Parathyroid adenoma (tissue), 2 donors: Measurements from ENCODE around the gene MRPL49.

ENCODE experiments used
- H2AFZ ChIP-seq: fragments of 300-600 bp; sonication (generic); one replicate; pipeline ENCODE4 v1.7.0; 2017; ENCODE audit warnings: antibody characterized with exemption, mild to moderate bottlenecking
- H3K27ac ChIP-seq: fragments of 300-600 bp; sonication (generic); one replicate; pipeline ENCODE4 v1.7.0; 2017
- H3K27me3 ChIP-seq: fragments of 300-600 bp; sonication (generic); one replicate; pipeline ENCODE4 v1.7.0; 2017; ENCODE audit warnings: low read length; ENCODE audit not compliant: control insufficient read depth, insufficient read depth
- H3K36me3 ChIP-seq: fragments of 300-600 bp; sonication (generic); one replicate; pipeline ENCODE4 v1.7.0; 2017; ENCODE audit warnings: low read length; ENCODE audit not compliant: control insufficient read depth, insufficient read depth
- H3K4me1 ChIP-seq: fragments of 300-600 bp; sonication (generic); one replicate; pipeline ENCODE4 v1.7.0; 2017; ENCODE audit warnings: control low read depth
- H3K4me2 ChIP-seq: fragments of 300-600 bp; sonication (generic); one replicate; pipeline ENCODE4 v1.7.0; 2017; ENCODE audit warnings: low read length
- H3K4me3 ChIP-seq: fragments of 300-600 bp; sonication (generic); one replicate; pipeline ENCODE4 v1.7.0; 2017; ENCODE audit warnings: low read depth, low read length
- H3K79me2 ChIP-seq: fragments of 300-600 bp; sonication (generic); one replicate; pipeline ENCODE4 v1.7.0; 2017; ENCODE audit warnings: control low read depth
- H3K9ac ChIP-seq: fragments of 300-600 bp; sonication (generic); one replicate; pipeline ENCODE4 v1.7.0; 2017; ENCODE audit warnings: mild to moderate bottlenecking
- H3K9me3 ChIP-seq: fragments of 300-600 bp; sonication (generic); one replicate; pipeline ENCODE4 v1.7.0; 2017; ENCODE audit warnings: low read length; ENCODE audit not compliant: control insufficient read depth
- CTCF ChIP-seq: fragments of 300-600 bp; sonication (generic); IDR thresholded peaks from one replicate; pipeline ENCODE4 v1.7.0; 2017; ENCODE audit warnings: antibody characterized with exemption, mild to moderate bottlenecking
- donor health status: primary hyperparathyroidism.

MRPL49 gene

GRCh38 chr11:65160643-65161042 lies 38.5 kb downstream of the MRPL49 start:
- Histone ChIP-seq H3K9me3 (no peaks in the 10 kb centered on the region), H2AFZ (no peak overlapping the region), H3K27me3 (no peaks in the 10 kb centered on the region), H3K27ac (no peak overlapping the region), H3K9ac (no peak overlapping the region), H3K79me2 (no peaks in the 10 kb centered on the region), H3K36me3 (no peaks in the 10 kb centered on the region), H3K4me2 (no peak overlapping the region), H3K4me3 (no peak overlapping the region), H3K4me1 (no peaks in the 10 kb centered on the region)
- no peak for TF ChIP-seq CTCF

GRCh38 chr11:65163684-65164083 lies 41.6 kb downstream of the MRPL49 start:
- H3K9ac ChIP-seq: no peak overlapping the region
- H3K4me3 ChIP-seq: no peak overlapping the region
- no peaks in the 10 kb centered on the region for H3K36me3 ChIP-seq
- H3K4me2 ChIP-seq: no peak overlapping the region
- no peak overlapping the region for H3K27ac ChIP-seq
- H3K9me3 ChIP-seq: no peaks in the 10 kb centered on the region
- no peaks in the 10 kb centered on the region for H3K27me3 ChIP-seq
- H2AFZ ChIP-seq: no peak overlapping the region
- no peaks in the 10 kb centered on the region for H3K79me2 ChIP-seq
- H3K4me1 ChIP-seq: no peaks in the 10 kb centered on the region
- TF ChIP-seq CTCF: no peak

- no peak overlapping the region for H3K4me3 ChIP-seq
- no peaks in the 10 kb centered on the region for H3K27me3 ChIP-seq
- no peak overlapping the region for H2AFZ ChIP-seq
- H3K4me1 ChIP-seq: no peaks in the 10 kb centered on the region
- peak overlapping the region; percentile 19 for H3K27ac ChIP-seq
- TF ChIP-seq CTCF: no peak
- H3K4me2 ChIP-seq: no peak overlapping the region
- H3K36me3 ChIP-seq: no peaks in the 10 kb centered on the region
- no peaks in the 10 kb centered on the region for H3K9me3 ChIP-seq
- no peak overlapping the region for H3K9ac ChIP-seq
- no peaks in the 10 kb centered on the region for H3K79me2 ChIP-seq
Observed at GRCh38 chr11:65165410-65166317, 43.5 kb downstream of the MRPL49 start.

- TF ChIP-seq CTCF: no peak
- Histone ChIP-seq H3K27ac (no peak overlapping the region), H3K9me3 (no peaks in the 10 kb centered on the region)
Observed at GRCh38 chr11:65166893-65167292, 44.8 kb downstream of the MRPL49 start.

GRCh38 chr11:65167656-65168055 lies 45.5 kb downstream of the MRPL49 start:
- Histone ChIP-seq H3K9me3 (no peaks in the 10 kb centered on the region), H3K9ac (no peak overlapping the region), H2AFZ (no peak overlapping the region), H3K27ac (no peak overlapping the region), H3K27me3 (no peaks in the 10 kb centered on the region), H3K36me3 (no peaks in the 10 kb centered on the region), H3K4me3 (no peak overlapping the region), H3K79me2 (no peaks in the 10 kb centered on the region), H3K4me1 (no peaks in the 10 kb centered on the region), H3K4me2 (no peak overlapping the region)
- TF ChIP-seq CTCF: no peak

More at GRCh38 chr11:65166893-65167292, 44.8 kb downstream of the MRPL49 start:
- Histone ChIP-seq H3K27me3 (no peaks in the 10 kb centered on the region), H3K4me2 (no peak overlapping the region), H3K9ac (no peak overlapping the region), H3K36me3 (no peaks in the 10 kb centered on the region), H3K79me2 (no peaks in the 10 kb centered on the region), H3K4me3 (no peak overlapping the region), H2AFZ (no peak overlapping the region), H3K4me1 (no peaks in the 10 kb centered on the region)
